Adrenal gland (tissue), 5 donors: ENCODE results near the gene GRK6.

Experiments used
- CTCF ChIP-seq, 6 experiments: fragments of 450-650 bp in 4 of 6; fragments of 200-600 bp in 2 of 6; sonication (generic) in 1 of 6; IDR thresholded peaks; 1 replicate in 5 of 6; 2 replicates in 1 of 6; pipeline versions ENCODE4 v1.5.1 to v1.8.0; 2016 to 2021; ENCODE audit warnings: antibody characterized with exemption in 6 of 6, mild to moderate bottlenecking in 2 of 6, moderate library complexity in 1 of 6
- POLR2A ChIP-seq, 2 donors: fragments of 450-650 bp; IDR thresholded peaks; one replicate each; pipeline ENCODE4 v1.6.1; 2017; ENCODE audit warnings: antibody characterized with exemption in 2 of 2, mild to moderate bottlenecking in 2 of 2, moderate library complexity in 1 of 2
- donor health status: DM: no; HTN: no; CAD: no.

DNA sequence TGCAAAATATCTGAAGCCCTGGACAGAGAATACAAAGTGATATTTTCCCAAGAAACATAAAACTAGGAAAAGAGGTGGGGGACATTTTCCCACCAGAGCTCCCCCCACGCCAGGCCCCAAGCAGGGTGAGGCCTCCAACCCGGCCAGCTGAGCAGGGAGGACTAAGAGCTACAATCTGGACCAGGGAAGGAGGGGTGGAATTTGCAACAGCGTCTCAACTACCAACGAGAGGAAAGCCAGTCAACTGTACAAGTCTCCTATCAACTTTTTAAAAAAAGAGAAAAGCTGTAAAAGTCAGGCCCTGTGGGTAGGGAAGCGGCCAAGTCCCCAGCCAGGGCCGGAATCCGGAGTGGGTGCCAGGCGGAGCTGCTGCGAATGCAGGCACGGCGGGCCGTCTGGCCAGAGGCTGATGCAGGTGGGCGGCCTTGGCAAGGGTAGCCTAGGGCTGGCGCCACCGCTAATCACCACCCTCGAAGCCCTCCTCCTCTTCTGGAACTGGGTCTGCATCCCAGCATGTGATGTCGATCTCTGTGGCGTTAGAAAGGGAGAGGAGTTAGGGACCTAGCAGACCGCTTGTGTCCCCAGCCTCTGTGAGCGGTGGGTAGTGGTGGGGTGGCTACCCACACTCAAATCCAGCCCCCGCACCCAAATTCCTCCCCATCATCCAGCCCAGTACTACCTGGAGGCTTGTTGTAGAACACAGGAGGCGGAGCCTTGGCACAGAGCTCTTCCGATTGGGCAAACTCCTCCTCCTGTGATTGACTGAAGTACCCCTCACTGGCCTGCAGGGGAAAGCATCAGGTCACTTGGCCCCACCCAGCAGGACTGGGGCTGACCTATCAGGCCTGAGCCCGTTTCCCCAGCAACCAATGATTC, 30.7 kb downstream of the GRK6 start:
- TF ChIP-seq POLR2A (IDR thresholded peaks at IDR 0.05) (no peak), CTCF (IDR thresholded peaks at IDR 0.05) (peak; percentile 18 to 79 (median 52))
